ENCODE measurements around the gene C16orf87.

The C16orf87 gene

GRCh38 chr16:46748775-46749705 lies 81.9 kb downstream of the C16orf87 start:
- CTCF ChIA-PET = no interaction called here
- POLR2A ChIA-PET = no interaction called here
- TF ChIP-seq CTCF (IDR thresholded peaks at IDR 0.05; ENCODE audit: insufficient read depth, low read length, missing control alignments) = no peak
- DNase-seq (ENCODE audit: low read depth, low spot score) = no peak
- no peak overlapping the region for H3K4me3 ChIP-seq (ENCODE audit: low read depth, low read length)

- ChIA-PET CTCF (no interaction called here), POLR2A (no interaction called here)
- no peak for DNase-seq (ENCODE audit: low read depth, low spot score)
- TF ChIP-seq CTCF (IDR thresholded peaks at IDR 0.05; ENCODE audit: insufficient read depth, low read length, missing control alignments) = no peak
- H3K4me3 ChIP-seq (ENCODE audit: low read depth, low read length) = no peak within 1 kb of the TSS
Measured at GRCh38 chr16:46747777-46748651, 83.0 kb downstream of the C16orf87 start, which contains the start of gene MYLK3. TSS of gene MYLK3 (minus strand) at chr16:46748344. CDS start at chr16:46748193, 151 bp downstream.

GRCh38 chr16:46746821-46747776 lies 83.9 kb downstream of the C16orf87 start:
- no peak overlapping the region for H3K4me3 ChIP-seq (ENCODE audit: low read depth, low read length)
- ChIA-PET POLR2A (no interaction called here), CTCF (interaction anchor here (0.8 kb wide), 1 partner anchor 125 kb away, joined by 3 read pairs; no protein-coding TSS in a partner anchor)
- DNase-seq (ENCODE audit: low read depth, low spot score) = no peak
- no peak for TF ChIP-seq CTCF (IDR thresholded peaks at IDR 0.05; ENCODE audit: insufficient read depth, low read length, missing control alignments)

Measured in AG04449 (cell line).